Esophagus muscularis mucosa (tissue), 3 donors: ENCODE measurements around the gene ARHGAP8.

Source experiments
- POLR2A ChIP-seq: fragments of 450-650 bp; IDR thresholded peaks from one replicate; pipeline ENCODE4 v1.6.1; 2017; ENCODE audit warnings: antibody characterized with exemption, moderate library complexity, mild to moderate bottlenecking, low read depth
- POLR2AphosphoS5 ChIP-seq, 2 donors: sonication (generic); formaldehyde crosslinking; IDR thresholded peaks; one replicate each; pipeline ENCODE4 v1.6.1; 2017; ENCODE audit warnings: antibody characterized with exemption in 2 of 2
- TF ChIP-seq, protein P1 (sequence below), 3 experiments: fragments of 200-600 bp in 2 of 3; fragments of 450-650 bp in 1 of 3; sonication (generic) in 2 of 3; IDR thresholded peaks; one replicate each; pipeline ENCODE4 v1.5.1; 2017 to 2019; ENCODE audit warnings: antibody characterized with exemption in 3 of 3, mild to moderate bottlenecking in 2 of 3, moderate library complexity in 1 of 3

GRCh38 chr22:44834065-44834464, 81.7 kb downstream of the ARHGAP8 start:
- TF ChIP-seq, protein P1, sequence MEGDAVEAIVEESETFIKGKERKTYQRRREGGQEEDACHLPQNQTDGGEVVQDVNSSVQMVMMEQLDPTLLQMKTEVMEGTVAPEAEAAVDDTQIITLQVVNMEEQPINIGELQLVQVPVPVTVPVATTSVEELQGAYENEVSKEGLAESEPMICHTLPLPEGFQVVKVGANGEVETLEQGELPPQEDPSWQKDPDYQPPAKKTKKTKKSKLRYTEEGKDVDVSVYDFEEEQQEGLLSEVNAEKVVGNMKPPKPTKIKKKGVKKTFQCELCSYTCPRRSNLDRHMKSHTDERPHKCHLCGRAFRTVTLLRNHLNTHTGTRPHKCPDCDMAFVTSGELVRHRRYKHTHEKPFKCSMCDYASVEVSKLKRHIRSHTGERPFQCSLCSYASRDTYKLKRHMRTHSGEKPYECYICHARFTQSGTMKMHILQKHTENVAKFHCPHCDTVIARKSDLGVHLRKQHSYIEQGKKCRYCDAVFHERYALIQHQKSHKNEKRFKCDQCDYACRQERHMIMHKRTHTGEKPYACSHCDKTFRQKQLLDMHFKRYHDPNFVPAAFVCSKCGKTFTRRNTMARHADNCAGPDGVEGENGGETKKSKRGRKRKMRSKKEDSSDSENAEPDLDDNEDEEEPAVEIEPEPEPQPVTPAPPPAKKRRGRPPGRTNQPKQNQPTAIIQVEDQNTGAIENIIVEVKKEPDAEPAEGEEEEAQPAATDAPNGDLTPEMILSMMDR (IDR thresholded peaks at IDR 0.05) = no peak
- TF ChIP-seq POLR2AphosphoS5 (IDR thresholded peaks at IDR 0.05) (no peak), POLR2A (no peak)
